K562 (cell line): ENCODE data around the gene TMEM25. TPM values are rescaled to one million over a fixed set of nuclear protein-coding genes. Genes with fewer than 3 reads are reported as not detected.

ENCODE experiments used
- BDP1 ChIP-seq: IDR thresholded peaks from 3 replicates; pipeline ENCODE4 v1.6.1; 2011; ENCODE audit not compliant: insufficient read length, insufficient read depth
- PML ChIP-seq: IDR thresholded peaks from 2 replicates; pipeline ENCODE4 v1.6.1; 2012; ENCODE audit warnings: low read length, inconsistent platforms
- POLR3G ChIP-seq: IDR thresholded peaks from 2 replicates; pipeline ENCODE4 v1.6.1; 2011; ENCODE audit not compliant: insufficient read length, insufficient replicate concordance; ENCODE audit errors: extremely low read depth
- SAFB2 ChIP-seq: fragments of 200-400 bp; formaldehyde crosslinking; IDR thresholded peaks from 2 replicates; pipeline ENCODE4 v1.6.1; 2018; ENCODE audit warnings: borderline replicate concordance, low read length, low read depth, moderate library complexity; ENCODE audit not compliant: severe bottlenecking
- STAG1 ChIP-seq: sonication (generic); formaldehyde crosslinking; IDR thresholded peaks from 2 replicates; pipeline ENCODE4 v1.5.0; 2020; ENCODE audit warnings: missing genetic modification reagents, borderline replicate concordance
- STAT5B ChIP-seq: fragments of 250-450 bp; sonication (Bioruptor Pico); IDR thresholded peaks from 2 replicates; pipeline ENCODE4 v1.8.0; 2021; ENCODE audit warnings: mild to moderate bottlenecking, inconsistent platforms
- TGIF2 ChIP-seq: sonication (generic); formaldehyde crosslinking; IDR thresholded peaks from 2 replicates; pipeline ENCODE4 v1.8.1; 2022; ENCODE audit warnings: mild to moderate bottlenecking, missing genetic modification reagents, moderate library complexity
- U2AF2 ChIP-seq: fragments of 200-400 bp; formaldehyde crosslinking; optimal IDR thresholded peaks from 2 replicates; pipeline ENCODE3; 2017; ENCODE audit warnings: low read depth, mild to moderate bottlenecking, low read length
- ZNF408 ChIP-seq: fragments of 250-450 bp; sonication (Bioruptor Pico); IDR thresholded peaks from 2 replicates; pipeline ENCODE4 v1.4.0; 2020; ENCODE audit warnings: low read depth, mild to moderate bottlenecking, moderate library complexity
- polyA plus RNA-seq, 8 experiments: library from polyadenylated mRNA; depleted of rRNA in 4 of 8; stranded (reverse) in 5 of 8; unstranded in 3 of 8; fragments of >200 nt; fragmentation: Nextera tagmentation in 2 of 8; fragmentation: Illumina TruSeq in 1 of 8; extraction: Ambion mirVana in 2 of 8; extraction: Trizol in 1 of 8; gene quantifications; 2 replicates each; pipeline versions ENCODE4 v1.2.1 to v1.2.3, GENCODE V29; 2011 to 2014; ENCODE audit warnings: inconsistent platforms in 1 of 8, missing spikeins in 1 of 8
- total RNA-seq, 7 experiments: library from RNA; depleted of rRNA in 6 of 7; stranded (reverse); fragments of >200 nt in 6 of 7; fragmentation: Illumina TruSeq in 2 of 7; extraction: Trizol in 2 of 7; gene quantifications; 2 replicates each; pipeline versions ENCODE4 v1.2.1 to v1.2.3, GENCODE V29; 2011 to 2021; ENCODE audit warnings: low replicate concordance in 1 of 7
- TF ChIP-seq, protein P1 (sequence below), 2 experiments: IDR thresholded peaks in 1 of 2; conservative IDR thresholded peaks in 1 of 2; 2 replicates each; pipeline ENCODE4 v1.6.1; 2016; ENCODE audit warnings: low read depth in 2 of 2, mild to moderate bottlenecking in 1 of 2, missing compliant biosample characterization in 1 of 2, missing genetic modification characterization in 1 of 2, moderate library complexity in 1 of 2
- TF ChIP-seq, protein P2 (sequence below): fragments of 450-650 bp; formaldehyde crosslinking; IDR thresholded peaks from 2 replicates; pipeline ENCODE4 v1.4.0; 2020; ENCODE audit warnings: mild to moderate bottlenecking, moderate library complexity
- TF ChIP-seq, protein P3 (sequence below), 2 experiments: fragments of 450-650 bp; formaldehyde crosslinking in 1 of 2; IDR thresholded peaks; 2 replicates each; pipeline versions ENCODE4 v1.4.0 to v1.6.1; 2014 to 2020; ENCODE audit warnings: mild to moderate bottlenecking in 2 of 2, borderline replicate concordance in 1 of 2, low read depth in 1 of 2

Gene TMEM25
- total and polyA plus RNA-seq, 9 of the 15 experiments (the other 6 are each of a cell fraction or from before 2014, with no cell fraction given) = 0.34 to 3.8 (median 2.0) TPM

DNA sequence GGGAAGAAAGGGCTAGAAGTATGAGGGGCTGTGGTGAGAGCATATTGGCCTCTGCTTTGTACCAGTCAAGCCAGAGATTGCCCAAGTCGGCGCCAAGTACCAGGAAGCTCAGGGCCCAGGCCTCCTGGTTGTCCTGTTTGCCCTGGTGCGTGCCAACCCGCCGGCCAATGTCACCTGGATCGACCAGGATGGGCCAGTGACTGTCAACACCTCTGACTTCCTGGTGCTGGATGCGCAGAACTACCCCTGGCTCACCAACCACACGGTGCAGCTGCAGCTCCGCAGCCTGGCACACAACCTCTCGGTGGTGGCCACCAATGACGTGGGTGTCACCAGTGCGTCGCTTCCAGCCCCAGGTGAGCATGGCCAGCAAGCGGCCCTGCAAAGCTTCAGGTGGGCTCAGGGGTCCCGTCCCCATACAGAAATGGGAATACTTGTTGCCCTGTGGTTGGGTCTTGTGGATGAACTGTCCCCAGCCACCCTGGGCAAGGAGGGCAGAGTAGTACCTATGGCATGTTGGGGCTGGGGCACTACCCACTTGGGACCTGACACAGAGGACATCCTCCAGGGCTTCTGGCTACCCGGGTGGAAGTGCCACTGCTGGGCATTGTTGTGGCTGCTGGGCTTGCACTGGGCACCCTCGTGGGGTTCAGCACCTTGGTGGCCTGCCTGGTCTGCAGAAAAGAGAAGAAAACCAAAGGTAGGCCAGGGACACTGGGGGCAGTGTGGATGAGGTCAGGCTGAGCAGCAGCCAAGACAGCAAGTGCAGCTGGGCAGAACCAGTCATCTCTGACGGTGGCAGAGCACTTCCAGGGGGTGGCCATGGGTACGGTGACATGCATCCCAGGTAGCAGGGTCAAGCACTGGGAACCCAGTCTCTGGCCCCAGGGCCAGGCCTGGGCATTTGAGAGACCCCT lies 2.1 kb downstream of the TMEM25 start (continued):
- TF ChIP-seq, protein P1, sequence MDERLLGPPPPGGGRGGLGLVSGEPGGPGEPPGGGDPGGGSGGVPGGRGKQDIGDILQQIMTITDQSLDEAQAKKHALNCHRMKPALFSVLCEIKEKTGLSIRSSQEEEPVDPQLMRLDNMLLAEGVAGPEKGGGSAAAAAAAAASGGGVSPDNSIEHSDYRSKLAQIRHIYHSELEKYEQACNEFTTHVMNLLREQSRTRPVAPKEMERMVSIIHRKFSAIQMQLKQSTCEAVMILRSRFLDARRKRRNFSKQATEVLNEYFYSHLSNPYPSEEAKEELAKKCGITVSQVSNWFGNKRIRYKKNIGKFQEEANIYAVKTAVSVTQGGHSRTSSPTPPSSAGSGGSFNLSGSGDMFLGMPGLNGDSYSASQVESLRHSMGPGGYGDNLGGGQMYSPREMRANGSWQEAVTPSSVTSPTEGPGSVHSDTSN (CRISPR knock-in tag; IDR thresholded peaks at IDR 0.05; ENCODE audit: low read depth) = no peak
- TF ChIP-seq, protein P1 (tag; conservative IDR thresholded peaks at IDR 0.05; ENCODE audit: low read depth) = no peak
- no peak for TF ChIP-seq ZNF408
- no peak for TF ChIP-seq PML
- TF ChIP-seq STAT5B (CRISPR knock-in tag) = no peak
- TF ChIP-seq U2AF2 = no peak
- TF ChIP-seq, protein P2, sequence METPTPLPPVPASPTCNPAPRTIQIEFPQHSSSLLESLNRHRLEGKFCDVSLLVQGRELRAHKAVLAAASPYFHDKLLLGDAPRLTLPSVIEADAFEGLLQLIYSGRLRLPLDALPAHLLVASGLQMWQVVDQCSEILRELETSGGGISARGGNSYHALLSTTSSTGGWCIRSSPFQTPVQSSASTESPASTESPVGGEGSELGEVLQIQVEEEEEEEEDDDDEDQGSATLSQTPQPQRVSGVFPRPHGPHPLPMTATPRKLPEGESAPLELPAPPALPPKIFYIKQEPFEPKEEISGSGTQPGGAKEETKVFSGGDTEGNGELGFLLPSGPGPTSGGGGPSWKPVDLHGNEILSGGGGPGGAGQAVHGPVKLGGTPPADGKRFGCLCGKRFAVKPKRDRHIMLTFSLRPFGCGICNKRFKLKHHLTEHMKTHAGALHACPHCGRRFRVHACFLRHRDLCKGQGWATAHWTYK (CRISPR knock-in tag) = no peak
- TF ChIP-seq POLR3G = no peak
- no peak for TF ChIP-seq SAFB2
- no peak for TF ChIP-seq STAG1
- TF ChIP-seq TGIF2 (CRISPR knock-in tag) = no peak
- TF ChIP-seq, protein P3, sequence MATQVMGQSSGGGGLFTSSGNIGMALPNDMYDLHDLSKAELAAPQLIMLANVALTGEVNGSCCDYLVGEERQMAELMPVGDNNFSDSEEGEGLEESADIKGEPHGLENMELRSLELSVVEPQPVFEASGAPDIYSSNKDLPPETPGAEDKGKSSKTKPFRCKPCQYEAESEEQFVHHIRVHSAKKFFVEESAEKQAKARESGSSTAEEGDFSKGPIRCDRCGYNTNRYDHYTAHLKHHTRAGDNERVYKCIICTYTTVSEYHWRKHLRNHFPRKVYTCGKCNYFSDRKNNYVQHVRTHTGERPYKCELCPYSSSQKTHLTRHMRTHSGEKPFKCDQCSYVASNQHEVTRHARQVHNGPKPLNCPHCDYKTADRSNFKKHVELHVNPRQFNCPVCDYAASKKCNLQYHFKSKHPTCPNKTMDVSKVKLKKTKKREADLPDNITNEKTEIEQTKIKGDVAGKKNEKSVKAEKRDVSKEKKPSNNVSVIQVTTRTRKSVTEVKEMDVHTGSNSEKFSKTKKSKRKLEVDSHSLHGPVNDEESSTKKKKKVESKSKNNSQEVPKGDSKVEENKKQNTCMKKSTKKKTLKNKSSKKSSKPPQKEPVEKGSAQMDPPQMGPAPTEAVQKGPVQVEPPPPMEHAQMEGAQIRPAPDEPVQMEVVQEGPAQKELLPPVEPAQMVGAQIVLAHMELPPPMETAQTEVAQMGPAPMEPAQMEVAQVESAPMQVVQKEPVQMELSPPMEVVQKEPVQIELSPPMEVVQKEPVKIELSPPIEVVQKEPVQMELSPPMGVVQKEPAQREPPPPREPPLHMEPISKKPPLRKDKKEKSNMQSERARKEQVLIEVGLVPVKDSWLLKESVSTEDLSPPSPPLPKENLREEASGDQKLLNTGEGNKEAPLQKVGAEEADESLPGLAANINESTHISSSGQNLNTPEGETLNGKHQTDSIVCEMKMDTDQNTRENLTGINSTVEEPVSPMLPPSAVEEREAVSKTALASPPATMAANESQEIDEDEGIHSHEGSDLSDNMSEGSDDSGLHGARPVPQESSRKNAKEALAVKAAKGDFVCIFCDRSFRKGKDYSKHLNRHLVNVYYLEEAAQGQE (IDR thresholded peaks at IDR 0.05; ENCODE audit: borderline replicate concordance) = no peak
- TF ChIP-seq, protein P3 (CRISPR knock-in tag; IDR thresholded peaks at IDR 0.05; ENCODE audit: low read depth) = no peak
- TF ChIP-seq BDP1 = no peak
